C4-2B (cell line): ENCODE measurements around the gene RIMBP3B.
"Not testable (repeated sequence)": the region's sequence is repeated elsewhere in the genome, so short reads cannot be mapped to it uniquely, and the experiment has no call there.

Experiments used
- CTCF ChIP-seq: fragments of 450-650 bp; conservative IDR thresholded peaks from 2 replicates; pipeline ENCODE4 v1.5.1; 2017; ENCODE audit warnings: mild to moderate bottlenecking
- ZFX ChIP-seq: fragments of 450-650 bp; IDR thresholded peaks from 2 replicates; pipeline ENCODE4 v1.6.1; 2017

GRCh38 chr22:21365337-21365736 is 18.2 kb upstream of the RIMBP3B start:
- TF ChIP-seq CTCF, ZFX: not testable (repeated sequence)
